ENCODE measurements around the gene HOXB2. TPM values are rescaled to one million over a fixed set of nuclear protein-coding genes. Genes with fewer than 3 reads are reported as not detected.

The HOXB2 gene
- total RNA-seq, 2 donors from 2014 or later, result 6.1 to 6.7 TPM

- intact Hi-C loops (cut with DNase I), result no loop called here
- ATAC-seq (no peak), DNase-seq (no peak)
Observed at GRCh38 chr17:48506246-48506645, 38.7 kb downstream of the HOXB2 start.

GRCh38 chr17:48505788-48506187 is 39.1 kb downstream of the HOXB2 start:
- ATAC-seq (peak in 1 of 2 donors; percentile 61), DNase-seq (no peak)
- intact Hi-C loops (cut with DNase I), result no loop called here

- intact Hi-C loops (cut with DNase I), result no loop called here
- no peak for ATAC-seq
Observed at GRCh38 chr17:48504953-48505352, 40.0 kb downstream of the HOXB2 start.

GRCh38 chr17:48503747-48504146 is 41.2 kb downstream of the HOXB2 start:
- no peak for DNase-seq
- intact Hi-C loops (cut with DNase I), result no loop called here
- no peak for ATAC-seq

More at GRCh38 chr17:48504953-48505352, 40.0 kb downstream of the HOXB2 start:
- DNase-seq, result no peak

- DNase-seq, result no peak
- intact Hi-C loops (cut with DNase I), result no loop called here
- no peak for ATAC-seq
Observed at GRCh38 chr17:48502901-48503300, 42.0 kb downstream of the HOXB2 start.

- intact Hi-C loops (cut with DNase I), result no loop called here
- DNase-seq (no peak), ATAC-seq (no peak)
Observed at GRCh38 chr17:48502312-48502711, 42.6 kb downstream of the HOXB2 start.

- intact Hi-C loops (cut with DNase I), result no loop called here
- DNase-seq (no peak), ATAC-seq (no peak)
Observed at GRCh38 chr17:48500435-48501426, 44.2 kb downstream of the HOXB2 start.

GRCh38 chr17:48499735-48500434 is 45.0 kb downstream of the HOXB2 start:
- intact Hi-C loops (cut with DNase I), result no loop called here
- no peak for ATAC-seq
- no peak for DNase-seq

- ATAC-seq (no peak), DNase-seq (no peak)
- intact Hi-C loops (cut with DNase I), result no loop called here
Observed at GRCh38 chr17:48499248-48499647, 45.7 kb downstream of the HOXB2 start.

- no peak for DNase-seq
- ATAC-seq, result no peak
- intact Hi-C loops (cut with DNase I), result no loop called here
Observed at GRCh38 chr17:48498164-48498850, 46.6 kb downstream of the HOXB2 start.

- ATAC-seq, result no peak
- DNase-seq, result no peak
- intact Hi-C loops (cut with DNase I), result no loop called here
Observed at GRCh38 chr17:48497103-48497502, 47.8 kb downstream of the HOXB2 start.

GRCh38 chr17:48494335-48494734 is 50.6 kb downstream of the HOXB2 start:
- ATAC-seq (peak in 1 of 2 donors; percentile 50), DNase-seq (no peak)
- intact Hi-C loops (cut with DNase I), result loop anchor here in 1 of 2 donors (5.0 kb wide), 1 partner anchor 98 kb away; the partner anchor contains the start of genes HOXB3 and HOXB5

Other genes with a start within 250 kb of the HOXB2 start
- under 1 TPM; 0.31 to 0.88 TPM for gene SKAP1, start 114.9 kb downstream of the HOXB2 start, total RNA-seq
- not detected for gene HOXB1, start 14.1 kb downstream of the HOXB2 start, total RNA-seq
- 1 to 10 TPM in 1 of 2 donors, under 1 TPM in 1; 0.31 to 1.6 TPM for gene HOXB4, start 33.2 kb upstream of the HOXB2 start, total RNA-seq
- 1 to 10 TPM; 1.2 to 2.8 TPM for gene HOXB3, start 45.1 kb upstream of the HOXB2 start, total RNA-seq
- under 1 TPM in 1 of 2 donors, not detected in 1; 0.41 TPM for gene HOXB5, start 48.7 kb upstream of the HOXB2 start, total RNA-seq
- 1 to 10 TPM in 1 of 2 donors, under 1 TPM in 1; 0.63 to 2.2 TPM for gene HOXB6, start 59.9 kb upstream of the HOXB2 start, total RNA-seq
- gene HOXB7, start 65.9 kb upstream of the HOXB2 start, total RNA-seq, result 1 to 10 TPM in 1 of 2 donors, under 1 TPM in 1; 0.44 to 1.1 TPM
- under 1 TPM in 1 of 2 donors, not detected in 1; 0.32 TPM for gene HOXB8, start 70.2 kb upstream of the HOXB2 start, total RNA-seq
- gene HOXB9, start 81.2 kb upstream of the HOXB2 start, total RNA-seq, result not detected
- gene PRAC1, start 177.4 kb upstream of the HOXB2 start, total RNA-seq, result not detected
- not detected for gene PRAC2, start 178.1 kb upstream of the HOXB2 start, total RNA-seq
- not detected for gene HOXB13, start 183.6 kb upstream of the HOXB2 start, total RNA-seq